Right forelimb (tissue), 1 donor: Measurements from ENCODE around the gene SPOCD1.

Experiments used
- DNase-seq: peaks from one replicate; pipeline ENCODE4 v3.0.0-alpha.2; 2018

The SPOCD1 gene

DNA sequence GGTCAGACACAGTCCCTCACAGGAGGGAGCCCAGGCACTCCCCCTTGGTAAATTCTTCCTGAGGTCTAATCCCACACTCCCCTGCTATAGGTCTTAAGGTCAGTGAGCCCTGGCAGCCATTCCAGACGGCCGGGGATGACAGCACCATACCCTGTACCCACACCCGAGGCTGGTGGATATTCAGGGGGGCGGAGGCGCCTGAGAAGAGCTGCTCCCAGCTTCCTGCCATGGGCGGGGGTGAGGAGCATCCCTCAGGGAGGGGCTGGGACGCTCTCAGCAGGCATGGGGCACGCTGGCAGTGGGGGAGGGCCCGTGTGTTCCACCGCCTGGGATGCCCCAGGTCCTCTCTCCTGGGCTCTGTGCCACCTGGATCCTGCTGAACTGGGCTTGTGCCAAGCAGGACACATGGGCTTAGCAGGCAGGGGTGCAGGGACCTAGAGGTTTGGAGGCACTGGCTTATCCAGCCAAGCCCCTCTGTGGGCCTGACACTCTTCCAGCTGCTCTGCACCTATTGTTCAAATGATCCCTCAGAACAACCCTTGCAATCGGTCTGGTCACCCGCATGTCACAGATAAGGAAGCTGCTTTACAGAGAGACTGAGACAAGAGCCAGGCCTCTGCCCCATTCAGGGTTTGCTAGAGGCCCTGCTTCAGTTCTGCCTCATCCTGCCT, 46.0 kb downstream of the SPOCD1 start:
- no peak for DNase-seq

DNA sequence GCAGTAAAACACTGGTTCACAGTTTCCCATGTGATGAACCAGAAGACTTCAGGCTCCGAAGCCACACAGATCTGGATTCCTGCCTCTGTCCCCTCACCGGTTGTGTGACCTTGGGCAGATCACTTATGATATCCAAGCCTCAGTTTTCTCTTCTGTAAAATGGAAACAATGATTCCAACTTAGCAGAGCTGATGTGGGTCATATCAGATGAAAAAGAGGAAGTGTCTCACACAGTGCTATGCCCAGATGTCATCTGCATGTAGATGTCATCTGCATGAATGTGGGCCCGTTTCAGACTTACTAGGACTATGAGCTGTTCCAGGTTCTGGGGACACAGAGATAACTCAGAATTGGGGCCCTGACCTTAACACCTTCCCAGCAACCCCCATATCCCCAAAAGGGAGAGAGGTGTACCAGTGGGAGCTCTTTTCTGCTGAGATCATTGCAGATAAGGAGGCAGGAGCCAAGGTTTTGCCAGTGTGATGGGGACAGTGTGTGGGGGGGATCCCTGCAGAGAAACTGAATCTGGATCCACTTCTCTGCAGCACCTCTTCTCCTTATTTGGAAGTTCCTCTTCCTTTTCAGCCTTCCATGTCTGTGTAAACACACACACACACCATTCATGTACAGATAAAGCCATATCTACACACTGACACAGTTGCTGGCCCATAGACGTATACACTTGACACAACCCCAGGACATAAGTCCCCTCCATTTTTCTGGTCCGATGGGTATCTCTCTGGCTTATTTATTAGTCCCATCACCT, 46.7 kb downstream of the SPOCD1 start:
- DNase-seq, result no peak

DNA sequence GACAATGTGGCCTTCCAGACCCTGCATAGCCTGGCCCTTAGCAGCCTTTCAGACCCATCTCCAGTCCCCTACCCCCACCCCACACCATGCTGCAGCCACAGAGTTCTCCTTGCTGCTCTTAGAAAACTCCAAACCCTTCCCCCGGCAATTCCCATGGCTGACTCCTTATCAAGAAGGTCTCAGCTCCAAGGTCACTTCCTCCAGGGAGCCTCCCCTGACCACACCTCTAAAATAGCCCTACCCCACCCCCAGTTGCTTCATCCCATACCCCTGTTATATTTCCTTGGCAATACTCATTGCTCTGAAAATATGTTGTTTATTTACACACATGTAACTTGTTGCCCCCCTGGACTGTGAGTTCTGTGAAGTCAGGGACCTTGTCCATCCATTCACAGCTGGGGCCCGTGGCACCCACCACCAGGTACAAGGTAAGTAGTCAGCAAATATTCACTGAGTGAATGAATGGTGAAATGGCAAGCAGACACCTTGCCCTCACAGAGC, 47.4 kb downstream of the SPOCD1 start:
- DNase-seq, result no peak

DNA sequence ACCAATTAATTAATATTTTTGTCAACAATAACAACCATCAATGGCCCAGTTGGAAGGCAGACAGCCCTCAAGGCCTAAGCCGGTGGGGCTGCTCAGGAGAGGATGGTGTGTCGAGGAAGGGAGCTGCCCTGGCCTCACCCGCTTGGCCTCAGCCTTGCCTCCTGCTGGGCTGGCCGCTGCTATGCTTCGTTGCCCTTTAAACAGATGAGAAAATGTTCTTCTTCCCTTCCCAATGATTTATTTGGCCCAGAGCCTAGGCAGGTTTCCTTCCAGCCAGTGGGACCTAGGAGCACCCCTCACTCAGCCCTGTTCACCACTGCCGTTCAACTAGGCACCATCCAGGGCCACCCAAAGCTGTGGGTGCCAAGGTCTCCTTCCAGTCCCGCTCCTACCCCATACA, 48.6 kb downstream of the SPOCD1 start:
- no peak for DNase-seq

DNA sequence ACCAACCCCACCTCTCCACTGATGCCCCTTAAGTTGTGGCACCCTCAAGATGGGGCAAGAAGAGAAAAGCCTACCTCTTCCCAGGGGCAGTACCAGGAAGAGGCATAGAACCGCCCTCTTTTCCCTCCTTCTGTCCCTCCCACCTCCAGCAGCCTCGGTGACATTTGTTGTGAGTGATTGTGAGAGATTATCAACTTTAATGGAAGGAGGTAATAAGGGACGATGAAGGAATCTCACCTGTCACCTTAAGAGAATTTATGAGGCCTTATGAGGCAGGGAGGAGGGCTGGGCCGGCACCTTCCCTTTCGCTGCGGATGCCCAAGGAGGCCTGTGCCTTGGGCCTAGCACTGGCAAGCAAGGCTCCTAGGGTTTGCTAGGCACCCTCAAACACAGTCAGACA, 50.3 kb downstream of the SPOCD1 start:
- no peak for DNase-seq

DNA sequence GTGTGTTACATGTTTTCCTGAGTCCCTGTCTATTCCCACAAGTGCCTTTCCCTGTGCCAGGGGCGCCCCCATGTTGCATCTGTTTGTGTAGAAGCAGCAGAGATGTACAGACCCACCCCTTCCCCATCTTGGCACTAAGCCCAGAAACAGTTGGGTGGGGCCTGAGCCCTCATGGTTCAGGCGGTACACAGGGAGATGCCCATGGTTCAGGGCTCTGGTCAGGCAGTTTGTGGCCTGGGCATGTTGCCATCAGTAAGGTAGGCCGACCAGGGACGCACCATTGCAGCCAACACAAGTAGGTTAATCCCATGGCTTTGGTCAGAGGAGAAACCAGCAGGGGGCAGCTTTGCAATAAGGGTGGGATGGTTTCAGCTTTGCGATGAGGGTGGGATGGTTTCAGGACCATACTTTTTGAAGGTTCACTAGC, 50.8 kb downstream of the SPOCD1 start:
- no peak for DNase-seq

DNA sequence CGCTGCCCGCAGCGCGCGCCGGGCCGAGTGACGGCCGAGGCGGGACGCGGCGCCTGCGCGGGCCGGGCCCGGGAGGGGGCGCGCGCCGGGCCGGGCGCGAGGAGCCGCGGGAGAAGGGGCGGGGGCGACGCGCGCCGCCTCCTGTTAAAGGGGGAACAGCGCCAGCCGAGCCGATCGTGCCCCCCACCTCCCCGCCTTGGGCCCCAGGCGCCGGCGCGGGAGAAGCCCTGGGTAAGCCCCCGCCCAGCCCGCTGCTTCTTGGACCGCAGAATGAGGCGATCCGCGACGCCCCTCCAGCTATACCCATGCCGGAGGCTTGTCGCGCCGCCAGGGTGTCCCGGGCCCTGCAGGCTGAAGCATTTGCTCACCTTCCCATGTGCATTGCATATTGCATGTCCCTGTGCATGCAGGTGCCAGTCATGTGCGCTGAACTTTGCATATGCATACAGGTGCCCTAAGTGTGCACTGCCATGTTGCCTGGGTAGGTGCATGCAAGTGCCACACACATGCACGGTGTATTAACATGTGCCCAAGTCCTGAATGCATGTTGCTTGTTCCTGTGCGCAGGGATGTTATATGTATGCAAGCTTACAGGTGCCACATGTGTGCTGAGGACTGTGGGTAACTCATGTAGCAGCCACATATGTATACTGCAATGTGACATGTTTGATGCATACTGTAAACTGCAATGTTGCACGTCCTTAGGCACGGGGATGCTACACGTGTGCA, 51.3 kb downstream of the SPOCD1 start, which contains the start of gene ADGRB2:
TSS of gene ADGRB2 (minus strand) at position 29 of the 729 bp plus-strand sequence. CDS start 7,119 bp downstream, outside the sequence.
- peak; percentile 71 for DNase-seq

DNA sequence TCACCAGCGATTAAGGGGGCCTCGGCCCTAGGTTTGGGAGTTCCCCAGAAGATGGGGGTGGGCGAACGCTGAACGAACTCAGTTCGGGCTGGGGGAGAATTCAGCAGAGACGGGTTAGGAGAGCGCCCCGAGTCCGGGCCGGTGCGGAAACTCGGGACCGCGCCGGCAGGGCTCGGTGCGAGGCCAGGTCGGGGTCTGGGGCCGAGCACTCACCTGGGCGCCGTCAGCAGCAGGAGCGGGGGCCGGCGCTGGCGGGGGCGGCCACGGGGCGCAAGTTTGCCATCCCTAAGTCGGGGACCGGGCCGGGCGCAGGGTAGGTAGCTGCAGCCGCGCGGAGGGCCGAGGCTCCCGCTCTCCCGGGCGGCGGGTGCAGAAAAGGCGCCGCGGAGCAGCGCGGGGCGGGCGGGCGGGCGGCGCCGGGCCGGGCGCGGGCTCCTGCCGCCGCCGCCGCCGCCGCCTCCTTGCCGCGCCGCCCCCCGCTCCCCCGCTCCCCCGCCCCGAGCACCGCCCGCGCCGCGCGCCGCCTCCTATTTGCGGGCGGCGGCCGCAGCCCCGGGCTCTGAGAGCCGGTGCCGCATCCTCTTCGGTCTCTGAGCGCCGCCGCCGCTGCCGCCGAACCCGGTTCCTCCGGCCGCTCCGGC, 52.0 kb downstream of the SPOCD1 start:
- no peak for DNase-seq

DNA sequence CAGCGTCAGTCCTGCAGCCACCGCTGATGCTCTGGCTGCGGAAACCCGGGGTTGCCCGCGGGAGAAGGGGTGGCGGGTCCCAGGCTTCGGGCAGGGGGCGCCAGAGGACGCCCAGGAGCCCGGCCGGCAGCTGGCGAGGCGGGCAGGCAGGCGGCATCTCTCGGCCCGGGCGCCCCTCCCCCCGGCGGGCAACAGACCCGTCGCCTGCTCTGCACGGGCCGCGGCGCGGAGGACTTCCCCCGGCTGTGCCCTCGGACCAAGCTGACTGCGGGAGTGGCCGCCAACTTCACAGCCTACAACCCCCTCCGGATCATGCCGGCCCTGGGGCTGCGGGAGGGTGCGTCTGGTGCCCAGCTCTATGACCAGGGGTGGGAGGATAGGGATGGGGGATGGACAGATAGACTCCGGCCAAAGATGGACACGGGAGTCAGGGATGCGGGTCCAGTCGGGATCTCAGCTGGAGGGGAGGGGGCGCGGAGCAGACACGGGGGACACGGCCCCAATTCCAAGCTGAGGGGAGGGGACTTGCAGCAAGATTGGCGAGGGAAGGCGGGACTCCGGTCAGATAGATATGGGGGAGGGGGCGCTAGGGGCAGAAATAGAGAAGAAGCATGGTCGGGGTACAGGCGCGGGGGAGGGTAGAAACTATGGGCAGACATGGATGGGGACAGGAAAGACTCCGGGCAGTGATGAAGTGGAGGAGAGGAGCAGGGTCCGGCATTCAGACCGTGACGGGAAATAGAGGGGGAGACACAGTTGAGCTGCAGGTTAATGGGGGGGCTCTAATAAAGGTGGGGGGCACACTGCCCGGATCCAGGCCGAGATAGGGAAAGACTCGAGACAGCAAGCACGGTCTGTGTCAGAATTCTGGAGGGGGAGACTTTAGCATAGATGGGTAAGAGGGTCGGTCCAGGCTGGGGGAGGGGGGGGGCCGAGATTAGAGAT, 52.8 kb downstream of the SPOCD1 start:
- peak; percentile 84 for DNase-seq

DNA sequence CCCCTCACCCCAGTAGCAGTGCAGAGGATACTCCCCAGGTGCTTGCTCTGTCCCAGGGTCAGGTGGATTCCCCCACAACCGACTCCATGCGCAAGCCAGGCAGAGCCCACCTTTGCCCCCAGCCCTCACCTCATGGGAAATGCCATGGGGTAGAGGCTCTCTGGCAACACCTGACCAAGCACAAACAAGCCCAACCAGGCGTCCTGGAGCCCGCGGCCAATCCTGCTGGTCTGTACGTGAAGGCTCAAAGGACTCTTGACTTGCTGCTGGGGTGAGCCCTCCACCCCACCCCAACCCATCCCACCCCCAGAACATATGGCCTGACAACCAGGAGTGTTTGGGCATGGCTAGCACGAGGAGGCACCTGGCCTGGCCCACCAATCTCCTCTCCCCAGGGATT, 53.5 kb downstream of the SPOCD1 start:
- DNase-seq, result no peak

DNA sequence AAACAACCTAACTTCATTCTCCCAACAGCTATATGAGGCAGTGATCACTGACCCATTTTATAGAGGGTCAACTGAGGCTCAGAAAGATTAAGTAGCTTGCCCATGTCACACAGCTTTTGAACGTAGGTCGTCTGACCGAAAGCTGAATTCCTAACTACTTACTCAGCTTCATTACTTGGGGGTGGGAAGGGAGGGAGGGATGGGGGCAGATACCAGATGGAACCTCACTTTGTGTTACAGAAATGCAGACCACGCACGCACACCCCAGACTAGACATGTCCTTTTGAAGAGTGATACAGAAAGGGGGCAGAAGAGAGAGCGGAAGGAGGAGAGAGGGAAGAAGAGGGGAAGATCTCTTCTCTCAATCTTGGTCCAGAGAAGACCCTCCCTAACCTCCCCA, 53.9 kb downstream of the SPOCD1 start:
- DNase-seq, result no peak

DNA sequence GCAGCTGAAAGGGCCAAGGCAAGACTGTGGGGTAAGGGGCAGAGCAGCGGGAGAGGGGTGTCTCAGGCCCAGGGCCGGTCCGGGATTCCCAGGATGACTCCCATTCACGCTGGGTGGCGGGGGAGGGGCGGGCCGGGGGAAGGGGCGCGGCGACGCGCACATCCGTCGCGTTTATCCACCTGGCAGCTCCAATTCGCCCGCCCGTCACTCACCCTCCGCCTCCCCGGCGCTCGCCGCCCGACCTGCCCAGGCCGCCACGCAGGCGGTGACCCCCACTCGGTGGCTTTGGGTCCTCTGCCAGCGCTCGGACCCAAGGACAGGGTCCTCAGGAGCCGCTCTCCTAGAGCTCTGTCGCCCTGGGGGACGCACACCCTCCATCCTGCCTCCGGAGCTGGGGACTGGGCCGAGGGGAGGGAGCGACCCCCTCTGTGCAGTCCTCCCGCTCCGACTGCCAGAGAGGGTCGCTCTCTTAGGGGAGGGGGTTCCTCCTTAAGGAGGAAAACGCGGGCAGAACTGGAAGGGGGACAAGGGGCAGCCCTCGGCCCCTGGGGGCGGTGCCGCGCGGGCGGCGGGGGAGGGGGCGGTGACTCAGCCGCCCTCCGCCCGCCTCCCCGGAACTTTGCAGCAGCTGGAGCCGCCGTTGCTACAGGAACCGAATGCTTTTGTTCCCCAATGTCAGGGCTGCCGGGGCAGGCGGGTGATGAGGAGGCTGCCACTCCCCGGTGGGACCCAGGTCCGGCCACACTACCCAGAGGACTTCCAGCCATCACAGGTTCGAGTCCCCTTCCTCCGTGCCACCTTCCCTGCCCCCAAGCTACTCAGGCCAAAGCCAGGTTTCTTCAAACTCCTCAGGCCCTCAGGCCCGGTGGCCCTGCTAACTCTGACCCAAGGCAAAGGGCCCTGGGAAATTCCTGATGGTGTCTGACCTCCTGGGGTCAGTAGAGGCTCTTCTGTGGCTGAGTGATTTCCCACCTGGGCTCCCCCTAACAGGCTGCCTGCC, 55.1 kb downstream of the SPOCD1 start:
- peak; percentile 81 for DNase-seq

DNA sequence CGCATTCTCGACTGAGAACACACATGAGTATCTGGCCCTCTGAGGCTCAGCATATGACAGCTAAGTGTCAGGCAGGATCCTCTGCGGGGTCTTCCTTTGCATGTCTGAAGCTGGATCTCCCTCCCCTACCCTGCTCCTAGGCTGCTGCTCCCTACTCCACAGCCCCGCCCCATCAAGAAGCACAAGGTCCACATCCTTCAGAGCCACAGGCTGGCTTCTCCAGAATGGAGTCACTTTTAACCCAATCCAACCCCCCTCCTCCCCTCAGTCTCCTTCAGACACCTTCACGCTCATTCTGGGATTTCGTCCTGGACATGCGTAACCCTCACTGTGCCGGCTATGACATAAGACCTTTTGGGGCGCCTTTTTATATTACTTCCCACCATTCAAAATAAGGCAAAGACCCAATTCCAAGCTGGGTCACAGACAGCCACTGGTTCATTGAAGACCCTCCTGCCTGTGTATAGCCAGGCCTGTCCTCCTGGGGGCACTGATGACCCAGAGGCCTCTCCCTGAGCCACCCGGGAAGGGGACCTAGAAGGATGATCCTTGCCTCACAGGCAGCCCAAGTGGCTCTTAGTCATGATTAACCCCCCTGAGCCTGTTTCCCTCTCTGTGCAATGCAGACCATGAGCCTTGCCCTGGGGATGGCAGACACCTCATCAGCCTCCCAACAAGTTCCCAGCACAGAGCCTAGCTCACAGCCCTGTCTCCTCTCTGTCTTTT, 56.4 kb downstream of the SPOCD1 start:
- DNase-seq, result no peak

DNA sequence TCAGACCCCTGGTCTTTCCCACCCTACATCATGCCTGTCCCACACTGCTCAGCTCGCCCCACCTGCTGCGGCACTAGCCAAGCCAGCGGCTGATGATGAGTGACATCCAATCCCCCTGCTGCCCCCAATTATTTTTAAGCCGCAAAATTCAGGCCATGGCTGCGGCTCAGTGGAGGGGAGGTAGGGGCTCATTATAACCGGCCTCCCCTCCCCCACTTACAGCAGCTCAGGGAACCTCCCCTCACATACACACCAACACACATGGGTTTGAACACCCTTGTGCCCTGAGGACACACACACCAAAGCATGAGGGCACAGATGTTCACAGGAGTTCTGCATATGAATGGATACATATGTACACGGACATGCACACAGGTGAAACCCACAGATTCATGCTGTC, 57.0 kb downstream of the SPOCD1 start:
- DNase-seq, result no peak

DNA sequence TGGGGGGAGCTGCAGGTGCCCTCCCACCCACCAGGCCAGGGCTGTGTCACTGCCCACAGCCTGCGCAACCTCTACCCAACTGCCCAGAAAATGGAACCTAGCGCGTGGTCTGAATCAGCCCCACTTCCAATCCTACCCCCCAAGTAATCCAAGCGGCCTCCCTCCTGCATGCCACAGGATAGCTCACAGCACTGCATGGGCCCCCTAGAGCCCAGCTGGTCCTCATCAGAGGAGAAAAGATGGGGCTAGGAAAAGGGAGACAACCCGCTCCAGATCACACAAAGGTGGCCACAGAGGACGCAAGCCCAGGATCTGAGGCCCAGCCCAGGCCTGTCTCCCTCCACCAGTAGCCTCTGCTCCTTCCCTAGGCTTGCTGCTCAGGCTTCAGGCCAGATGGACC, 57.8 kb downstream of the SPOCD1 start:
- no peak for DNase-seq

DNA sequence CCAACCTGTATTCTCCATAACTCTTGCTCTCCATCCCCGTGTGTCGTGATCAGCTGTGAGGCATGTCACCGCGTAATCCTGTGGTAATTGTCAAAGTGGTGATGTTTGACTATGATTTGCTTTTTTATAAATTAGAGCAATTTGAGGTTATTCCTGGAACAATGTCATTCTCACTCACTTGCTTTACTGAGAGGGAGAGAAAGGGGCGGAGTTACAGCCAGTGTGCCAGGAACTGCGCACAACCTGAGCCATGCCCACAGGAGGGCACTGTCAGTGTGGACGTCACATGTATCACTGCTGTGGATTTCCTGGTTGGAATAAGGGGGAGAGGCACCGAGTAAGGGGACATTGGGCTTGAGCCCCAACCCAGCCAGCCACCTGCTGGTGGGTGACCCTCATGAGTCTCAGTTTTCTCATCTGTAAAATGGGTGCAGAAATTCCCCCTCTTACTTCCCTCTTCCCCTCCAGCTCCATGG, 58.6 kb downstream of the SPOCD1 start:
- DNase-seq, result no peak

DNA sequence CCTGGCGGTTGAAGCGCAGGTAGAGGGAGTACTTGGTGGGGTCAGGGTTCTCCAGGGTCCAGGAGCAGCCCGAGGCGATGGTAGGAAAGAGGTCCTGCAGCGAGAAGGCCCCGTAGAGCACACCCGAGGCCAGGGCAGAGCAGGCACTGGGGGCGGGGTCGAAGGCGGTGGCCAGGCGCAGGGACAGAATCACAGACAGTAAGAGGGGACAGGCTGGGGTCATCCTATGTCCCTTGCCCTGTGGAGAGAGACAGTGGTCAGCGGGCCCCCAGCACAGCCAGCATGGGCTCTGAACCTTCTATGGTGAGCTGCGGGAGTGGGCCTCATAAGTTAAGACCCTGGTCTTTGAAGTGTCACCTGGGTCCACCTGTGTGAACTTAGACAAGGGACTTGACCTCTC, 59.2 kb downstream of the SPOCD1 start:
- no peak for DNase-seq

DNA sequence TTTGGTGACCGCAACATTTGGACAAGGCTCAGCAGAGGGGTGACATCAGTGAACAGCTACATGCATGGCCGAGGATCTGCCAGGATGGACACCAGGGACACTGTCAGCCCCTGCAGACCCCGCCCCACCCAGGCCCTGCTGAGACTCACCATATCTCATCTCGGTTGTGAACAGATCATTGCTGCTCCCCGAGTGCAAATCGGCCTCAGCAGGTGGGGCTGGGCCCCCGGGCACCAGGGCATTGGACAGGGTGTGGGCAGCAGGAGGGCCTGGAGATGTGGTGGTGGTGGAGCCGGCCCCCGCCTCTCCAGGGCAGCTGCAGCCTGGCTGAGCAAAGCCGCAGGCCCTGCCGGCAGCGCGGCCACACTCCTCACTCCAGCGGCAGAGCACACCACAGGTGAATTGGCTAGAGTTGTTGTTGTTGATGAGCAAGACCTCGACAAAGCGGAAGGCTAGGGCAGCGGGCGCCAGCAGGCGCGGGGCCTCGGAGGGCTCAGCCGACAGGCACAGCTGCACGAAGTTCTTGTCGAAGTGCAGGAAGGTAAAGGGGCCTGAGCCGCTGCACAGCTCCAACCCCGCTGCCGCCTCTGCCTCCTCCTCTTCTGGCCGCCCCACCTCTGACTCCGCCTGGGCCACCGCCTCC, 59.9 kb downstream of the SPOCD1 start:
- no peak for DNase-seq

DNA sequence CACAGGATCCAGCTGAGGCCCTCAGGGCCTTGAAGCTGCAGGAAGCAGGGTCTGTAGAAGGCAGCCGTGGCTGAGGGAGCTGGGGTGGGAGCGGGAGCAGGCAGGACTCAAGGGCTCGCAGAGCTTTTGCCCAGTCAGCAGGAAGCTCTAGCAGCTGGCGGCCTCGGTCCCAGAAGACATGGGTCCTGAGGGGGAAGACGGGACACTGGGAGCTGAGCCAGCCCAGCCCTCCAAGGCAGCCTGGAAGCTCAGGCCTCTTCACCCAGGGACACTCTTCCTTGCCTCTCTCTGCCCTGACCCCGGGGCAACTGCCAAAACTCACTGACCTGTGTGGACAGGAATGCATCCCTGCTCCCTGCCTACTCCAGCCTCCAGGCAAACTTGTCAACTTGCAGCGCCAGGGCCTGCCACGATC, 60.6 kb downstream of the SPOCD1 start:
- no peak for DNase-seq
